Thymus (tissue), 11 donors: Measurements from ENCODE around the gene KLHL7. TPM values are rescaled to one million over a fixed set of nuclear protein-coding genes. Genes with fewer than 3 reads are reported as not detected.

ENCODE experiments used
- DNase-seq, 9 donors: peaks; one replicate each; pipeline ENCODE4 v3.0.0-alpha.2; 2013; ENCODE audit warnings: low spot score in 9 of 9, low read depth in 6 of 9, missing footprints in 1 of 9
- H3K27ac ChIP-seq, 2 donors: one replicate each; pipeline ENCODE4 v1.5.1; 2013; ENCODE audit warnings: control low read depth in 1 of 2, low read depth in 1 of 2, low read length in 1 of 2, mild to moderate bottlenecking in 1 of 2, moderate library complexity in 1 of 2
- H3K27me3 ChIP-seq, 2 donors: one replicate each; pipeline ENCODE4 v1.5.1; 2013; ENCODE audit warnings: low read length in 1 of 2; ENCODE audit not compliant: control insufficient read depth in 2 of 2, insufficient read depth in 1 of 2
- H3K36me3 ChIP-seq, 2 donors: one replicate each; pipeline ENCODE4 v1.5.1; 2013; ENCODE audit warnings: low read length in 1 of 2, mild to moderate bottlenecking in 1 of 2, moderate library complexity in 1 of 2; ENCODE audit not compliant: control insufficient read depth in 2 of 2, insufficient read depth in 2 of 2
- H3K4me1 ChIP-seq, 2 donors: one replicate each; pipeline ENCODE4 v1.5.1; 2013; ENCODE audit warnings: low read length in 2 of 2; ENCODE audit not compliant: control insufficient read depth in 2 of 2, insufficient read depth in 2 of 2
- H3K4me3 ChIP-seq, 2 donors: one replicate each; pipeline ENCODE4 v1.5.1; 2013; ENCODE audit warnings: low read length in 2 of 2, control low read depth in 1 of 2, mild to moderate bottlenecking in 1 of 2
- H3K9me3 ChIP-seq, 2 donors: one replicate each; pipeline ENCODE4 v1.5.1; 2013; ENCODE audit warnings: low read length in 1 of 2, mild to moderate bottlenecking in 1 of 2; ENCODE audit not compliant: control insufficient read depth in 2 of 2, insufficient read depth in 1 of 2
- WGBS: extraction: QIAGEN DNeasy Blood & Tissue Kit; methylation state at CpG from one replicate; pipeline ENCODE4 v1.1.7; 2013; 5-methylcytosine and 5-hydroxymethylcytosine counted together
- polyA plus RNA-seq: library from polyadenylated mRNA; stranded (reverse); fragments of 200-250 nt; gene quantifications from one replicate; pipeline ENCODE4 v1.2.3, GENCODE V29; 2013
- total RNA-seq: library from RNA; stranded (reverse); fragments of 120-200 nt; gene quantifications from one replicate; pipeline ENCODE4 v1.2.4, GENCODE V29; 2013
- donor health status: healthy.

Gene KLHL7
- total and polyA plus RNA-seq, 2 donors = 20.9 to 23.4 TPM

GRCh38 chr7:23226844-23227450 is 121.4 kb downstream of the KLHL7 start:
- Histone ChIP-seq H3K27me3 (no peaks in the 10 kb centered on the region), H3K4me1 (no peaks in the 10 kb centered on the region), H3K36me3 (no peaks in the 10 kb centered on the region), H3K27ac (no peak overlapping the region), H3K9me3 (no peaks in the 10 kb centered on the region), H3K4me3 (no peak overlapping the region)
- WGBS = 89% methylated on average over 4 of the region's 4 CpGs
- DNase-seq = no peak

Other genes starting within 250 kb of the KLHL7 start
- 15.3 TPM for gene HYCC1, start 91.7 kb upstream of the KLHL7 start, total RNA-seq
- gene HYCC1, start 91.7 kb upstream of the KLHL7 start, polyA plus RNA-seq = 7.5 TPM
- 52.0 TPM for gene NUP42, start 76.3 kb downstream of the KLHL7 start, total RNA-seq
- 53.8 TPM for gene NUP42, start 76.3 kb downstream of the KLHL7 start, polyA plus RNA-seq
- gene GPNMB, start 141.0 kb downstream of the KLHL7 start, total RNA-seq = 63.4 TPM
- 150 TPM for gene GPNMB, start 141.0 kb downstream of the KLHL7 start, polyA plus RNA-seq
- 42.3 TPM for gene MALSU1, start 193.6 kb downstream of the KLHL7 start, total RNA-seq
- gene MALSU1, start 193.6 kb downstream of the KLHL7 start, polyA plus RNA-seq = 33.1 TPM